HepG2 (cell line): ENCODE data around the gene MLYCD. TPM values are rescaled to one million over a fixed set of nuclear protein-coding genes. Genes with fewer than 3 reads are reported as not detected.
A peak's percentile ranks its signal among the peaks of the same experiment; 100 is the strongest.

Experiments used
- ATAC-seq: fragments of 200-7000 bp; cut with Tn5 transposase; 3 replicates; pipeline ENCODE4 v1.9.1; 2020; ENCODE audit warnings: mild to moderate bottlenecking, moderate library complexity
- BruUV-seq: library from RNA; stranded (reverse); fragments of 400-500 nt; replicated peaks from 2 replicates; lab custom pipeline; 2021; lab: Mats Ljungman, UMichigan
- CTCF ChIA-PET: fragments of 300-600 bp; formaldehyde crosslinking; extraction: SDS; loops from one replicate; lab custom pipeline; 2021; ENCODE audit warnings: low total read pairs, inconsistent platforms, low intra/inter-chr PET ratio; lab: Yijun Ruan, JAX
- POLR2A ChIA-PET: fragments of 350-600 bp; sonication (Branson Sonifier 250); formaldehyde crosslinking; loops from one replicate; lab custom pipeline; 2020; ENCODE audit warnings: antibody characterized with exemption, inconsistent platforms; lab: Yijun Ruan, JAX
- DNase-seq: peaks from one replicate; pipeline ENCODE4 v3.0.0-alpha.2; 2015; ENCODE audit warnings: low spot score
- FAIRE-seq: peaks from 3 replicates; lab custom pipeline; 2011; peaks lifted over from hg19 to GRCh38; lab: Jason Lieb, UNC
- H2AFZ ChIP-seq: one replicate; pipeline ENCODE4 v1.6.1; 2011; ENCODE audit warnings: low read length, inconsistent platforms
- H3K27ac ChIP-seq: fragments of 300-600 bp; 3 replicates; pipeline ENCODE4 v1.8.0; 2011; ENCODE audit warnings: mixed run types, mild to moderate bottlenecking, mixed read lengths, low read length, inconsistent platforms; ENCODE audit not compliant: insufficient read depth; ENCODE audit errors: extremely low read length
- H3K27me3 ChIP-seq, 2 experiments: fragments of 200-600 bp in 1 of 2; 2 replicates in 1 of 2; 3 replicates in 1 of 2; pipeline versions ENCODE4 v1.6.0 to v1.8.0; 2011; ENCODE audit warnings: low read length in 2 of 2, mild to moderate bottlenecking in 2 of 2, moderate library complexity in 2 of 2, inconsistent platforms in 1 of 2; ENCODE audit not compliant: insufficient read depth in 2 of 2, control insufficient read depth in 1 of 2
- H3K36me3 ChIP-seq, 2 experiments: fragments of 200-600 bp in 1 of 2; replicated peaks in 1 of 2; 2 replicates in 1 of 2; 3 replicates in 1 of 2; pipeline versions ENCODE4 v1.5.1 to v1.8.0; 2011; ENCODE audit warnings: low read length in 2 of 2, inconsistent platforms in 1 of 2; ENCODE audit not compliant: insufficient read depth in 2 of 2, control insufficient read depth in 1 of 2
- H3K4me1 ChIP-seq: 2 replicates; pipeline ENCODE4 v1.5.1; 2012; ENCODE audit warnings: low read length, inconsistent platforms; ENCODE audit not compliant: insufficient read depth
- H3K4me2 ChIP-seq: 2 replicates; pipeline ENCODE4 v1.6.0; 2011; ENCODE audit warnings: low read depth, low read length, inconsistent platforms
- H3K4me3 ChIP-seq, 3 experiments: fragments of 200-600 bp in 1 of 3; sonication (generic), shearing (Covaris generic) in 1 of 3; replicated peaks in 1 of 3; 2 replicates each; pipeline ENCODE4 v1.5.1; 2011 to 2016; ENCODE audit warnings: low read length in 3 of 3, inconsistent platforms in 2 of 3, low read depth in 2 of 3, mild to moderate bottlenecking in 2 of 3, control low read depth in 1 of 3, mixed read lengths in 1 of 3; ENCODE audit not compliant: insufficient read depth in 1 of 3
- H3K79me2 ChIP-seq: one replicate; pipeline ENCODE4 v1.6.1; 2011; ENCODE audit warnings: low read length, inconsistent platforms; ENCODE audit not compliant: insufficient read depth
- H3K9ac ChIP-seq: 2 replicates; pipeline ENCODE4 v1.6.0; 2011; ENCODE audit warnings: mild to moderate bottlenecking, low read depth, low read length, inconsistent platforms; ENCODE audit not compliant: insufficient read depth
- H3K9me3 ChIP-seq: 2 replicates; pipeline ENCODE4 v1.5.1; 2012; ENCODE audit warnings: mild to moderate bottlenecking, low read length
- H4K20me1 ChIP-seq: 2 replicates; pipeline ENCODE4 v1.6.0; 2011; ENCODE audit warnings: inconsistent platforms, mild to moderate bottlenecking, low read length, moderate library complexity; ENCODE audit not compliant: insufficient read depth
- GTF3A ChIP-seq: sonication (generic); formaldehyde crosslinking; conservative IDR thresholded peaks from 2 replicates; pipeline ENCODE4 v1.4.0; 2020; ENCODE audit warnings: mild to moderate bottlenecking, missing genetic modification reagents
- JUNB ChIP-seq: sonication (generic); formaldehyde crosslinking; IDR thresholded peaks from 2 replicates; pipeline ENCODE4 v1.8.0; 2022; ENCODE audit warnings: missing genetic modification reagents, mild to moderate bottlenecking, borderline replicate concordance
- KDM6A ChIP-seq: IDR thresholded peaks from 2 replicates; pipeline ENCODE4 v1.6.1; 2016; ENCODE audit warnings: low read depth
- MAFF ChIP-seq: IDR thresholded peaks from 2 replicates; pipeline ENCODE4 v1.6.1; 2011; ENCODE audit warnings: low read depth, low read length, improper control_type of control experiment
- POLR2AphosphoS2 ChIP-seq: IDR thresholded peaks from 2 replicates; pipeline ENCODE4 v1.6.1; 2011; ENCODE audit warnings: low read depth, low read length, improper control_type of control experiment
- PTBP1 ChIP-seq: fragments of 200-400 bp; formaldehyde crosslinking; IDR thresholded peaks from 2 replicates; pipeline ENCODE4 v1.6.1; 2018; ENCODE audit warnings: low read length, low read depth; ENCODE audit not compliant: poor library complexity, severe bottlenecking
- SMC3 ChIP-seq: IDR thresholded peaks from 2 replicates; pipeline ENCODE4 v1.6.1; 2011; ENCODE audit warnings: low read length, improper control_type of control experiment
- TP53 ChIP-seq: sonication (generic); formaldehyde crosslinking; conservative IDR thresholded peaks from 2 replicates; pipeline ENCODE4 v1.4.0; 2020; ENCODE audit warnings: missing genetic modification reagents
- ZBTB33 ChIP-seq: sonication (generic); formaldehyde crosslinking; IDR thresholded peaks from 2 replicates; pipeline ENCODE4 v1.4.0; 2020; ENCODE audit warnings: missing genetic modification reagents
- ZNF17 ChIP-seq: sonication (generic); formaldehyde crosslinking; IDR thresholded peaks from 2 replicates; pipeline ENCODE4 v1.5.0; 2020; ENCODE audit warnings: mild to moderate bottlenecking, missing genetic modification reagents
- ZNF337 ChIP-seq: sonication (generic); formaldehyde crosslinking; IDR thresholded peaks from 2 replicates; pipeline ENCODE4 v1.5.1; 2020; ENCODE audit warnings: missing genetic modification reagents, low read depth, mild to moderate bottlenecking, borderline replicate concordance
- ZNF510 ChIP-seq: sonication (generic); formaldehyde crosslinking; IDR thresholded peaks from 2 replicates; pipeline ENCODE4 v1.4.0; 2020; ENCODE audit warnings: low read depth, mild to moderate bottlenecking, missing genetic modification reagents
- WGBS: methylation state at CpG from one replicate; pipeline ENCODE4 v1.1.6; 2017; ENCODE audit warnings: low lambda C conversion rate; 5-methylcytosine and 5-hydroxymethylcytosine counted together
- in situ Hi-C: cut with HindIII; loops from 2 replicates; pipeline ENCODE4 v1.10.0; 2017; ENCODE audit warnings: low pct_unique_long_range_greater_than_20kb; ENCODE audit not compliant: extremely low pct_ligation_motif_present
- intact Hi-C: fragments of 100-400 bp; cut with micrococcal nuclease; formaldehyde crosslinking; loops from one replicate; pipeline ENCODE4 v1.10.0; 2022; ENCODE audit not compliant: unreplicated experiment
- polyA plus RNA-seq, 8 experiments: library from polyadenylated mRNA; depleted of rRNA in 3 of 8; stranded (reverse) in 7 of 8; unstranded in 1 of 8; fragments of >200 nt; fragmentation: Illumina TruSeq in 4 of 8; extraction: Trizol in 4 of 8; gene quantifications; 2 replicates each; pipeline versions ENCODE4 v1.2.1 to v1.2.3, GENCODE V29; 2011 to 2016; ENCODE audit warnings: low read depth in 4 of 8, missing spikeins in 1 of 8, mixed read lengths in 1 of 8; ENCODE audit not compliant: insufficient read depth in 1 of 8
- total RNA-seq, 5 experiments: library from RNA; depleted of rRNA; stranded (reverse); fragments of >200 nt; fragmentation: Illumina TruSeq; extraction: Trizol; gene quantifications; 2 replicates each; pipeline ENCODE4 v1.2.3, GENCODE V29; 2016; ENCODE audit warnings: low read depth in 1 of 5
- TF ChIP-seq, protein P1 (sequence below), 2 experiments: sonication (generic) in 1 of 2; formaldehyde crosslinking in 1 of 2; IDR thresholded peaks; 2 replicates each; pipeline versions ENCODE4 v1.5.1 to v1.6.1; 2011 to 2020; ENCODE audit warnings: borderline replicate concordance in 1 of 2, low read depth in 1 of 2, low read length in 1 of 2, mild to moderate bottlenecking in 1 of 2, missing genetic modification reagents in 1 of 2, moderate library complexity in 1 of 2
- TF ChIP-seq, protein P2 (sequence below): sonication (generic); formaldehyde crosslinking; IDR thresholded peaks from 2 replicates; pipeline ENCODE4 v1.9.0; 2021; ENCODE audit warnings: missing genetic modification reagents, mild to moderate bottlenecking, borderline replicate concordance
- TF ChIP-seq, protein P3 (sequence below): sonication (generic); formaldehyde crosslinking; IDR thresholded peaks from 2 replicates; pipeline ENCODE4 v1.5.1; 2020; ENCODE audit warnings: missing genetic modification reagents, mild to moderate bottlenecking, borderline replicate concordance

Gene MLYCD
- total and polyA plus RNA-seq, 2 of the 13 experiments (the other 11 are each of a cell fraction or from before 2014, with no cell fraction given), result 1.8 to 4.0 TPM

DNA sequence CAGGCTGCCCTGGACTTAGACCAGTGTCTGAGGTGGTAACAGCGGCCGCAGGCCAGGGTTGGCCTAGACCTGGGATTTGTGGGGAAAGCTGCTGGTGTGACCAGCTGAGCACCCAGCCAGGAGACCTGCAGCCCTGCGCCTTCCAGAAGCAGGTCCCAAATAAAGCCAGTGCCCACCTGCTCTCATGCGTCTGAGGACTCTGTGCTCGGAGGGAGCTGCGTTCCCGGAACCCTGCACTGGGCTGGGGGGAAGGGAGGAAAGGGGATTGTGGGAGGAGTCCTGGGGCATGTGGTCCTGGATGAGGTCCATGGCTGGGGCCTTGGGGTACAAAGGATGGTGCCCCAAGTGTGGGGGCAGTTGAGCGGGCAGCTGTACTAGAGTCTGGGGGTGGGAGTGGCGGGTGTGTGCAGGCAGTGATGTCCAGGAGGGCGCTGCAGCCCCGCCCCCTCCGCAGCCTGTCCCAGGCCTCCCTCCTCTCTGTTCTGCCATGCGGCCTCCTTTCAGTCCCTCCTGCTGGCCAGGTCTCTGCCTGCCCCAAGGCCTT, 67.3 kb downstream of the MLYCD start (continued):
- TF ChIP-seq, protein P1, sequence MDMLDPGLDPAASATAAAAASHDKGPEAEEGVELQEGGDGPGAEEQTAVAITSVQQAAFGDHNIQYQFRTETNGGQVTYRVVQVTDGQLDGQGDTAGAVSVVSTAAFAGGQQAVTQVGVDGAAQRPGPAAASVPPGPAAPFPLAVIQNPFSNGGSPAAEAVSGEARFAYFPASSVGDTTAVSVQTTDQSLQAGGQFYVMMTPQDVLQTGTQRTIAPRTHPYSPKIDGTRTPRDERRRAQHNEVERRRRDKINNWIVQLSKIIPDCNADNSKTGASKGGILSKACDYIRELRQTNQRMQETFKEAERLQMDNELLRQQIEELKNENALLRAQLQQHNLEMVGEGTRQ (IDR thresholded peaks at IDR 0.05; ENCODE audit: low read depth, low read length), result no peak
- TF ChIP-seq, protein P1 (CRISPR knock-in tag; IDR thresholded peaks at IDR 0.05; ENCODE audit: borderline replicate concordance), result no peak
- TF ChIP-seq JUNB (CRISPR knock-in tag), result no peak
- TF ChIP-seq ZNF510 (CRISPR knock-in tag), result no peak
- 0 out of 2 replicates have a peak, but pooled peaks have one; percentile 38 for TF ChIP-seq POLR2AphosphoS2
- TF ChIP-seq SMC3, result no peak

DNA sequence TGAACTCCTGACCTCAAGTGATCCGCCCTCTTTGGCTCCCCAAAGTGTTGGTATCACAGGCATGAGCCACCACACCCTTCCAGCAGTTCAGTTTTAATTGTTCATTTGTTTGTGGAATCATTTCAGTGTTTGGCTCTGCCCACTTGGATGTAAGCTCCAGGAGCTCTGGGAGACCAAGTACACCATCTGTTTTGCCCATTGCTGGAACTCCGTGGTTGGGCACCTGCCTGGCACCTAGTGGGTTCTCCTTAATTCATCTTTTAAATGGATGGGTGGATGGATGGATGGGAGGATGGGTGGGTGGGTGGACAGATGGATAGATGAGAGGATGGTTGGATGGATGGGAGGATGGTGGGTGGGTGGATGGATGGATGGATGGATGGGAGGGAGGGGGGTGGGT, 68.2 kb downstream of the MLYCD start:
- Histone ChIP-seq H3K4me3 (no peak overlapping the region), H4K20me1 (peaks cover 14% of the 10 kb centered on the region; the same call in 1 of the 2 replicates), H3K9me3 (no peaks in the 10 kb centered on the region), H3K27me3 (peaks cover 3 to 19% of the 10 kb centered on the region in 2 experiments; a peak in 4 of 5 replicates), H3K27ac (no peak overlapping the region), H3K9ac (no peak overlapping the region)
- intact Hi-C loops, result no loop called here
- no TSS peak for BruUV-seq
- 92% methylated on average over 2 of the region's 2 CpGs for WGBS
- ATAC-seq (no peak), DNase-seq (no peak)
- ChIA-PET CTCF (interaction anchor here (1.6 kb wide), 1 partner anchor 77 kb away, joined by 7 read pairs; no protein-coding TSS in a partner anchor), POLR2A (no interaction called here)
- TF ChIP-seq TP53 (CRISPR knock-in tag), result no peak
- TF ChIP-seq PTBP1, result no peak
- TF ChIP-seq, protein P2, sequence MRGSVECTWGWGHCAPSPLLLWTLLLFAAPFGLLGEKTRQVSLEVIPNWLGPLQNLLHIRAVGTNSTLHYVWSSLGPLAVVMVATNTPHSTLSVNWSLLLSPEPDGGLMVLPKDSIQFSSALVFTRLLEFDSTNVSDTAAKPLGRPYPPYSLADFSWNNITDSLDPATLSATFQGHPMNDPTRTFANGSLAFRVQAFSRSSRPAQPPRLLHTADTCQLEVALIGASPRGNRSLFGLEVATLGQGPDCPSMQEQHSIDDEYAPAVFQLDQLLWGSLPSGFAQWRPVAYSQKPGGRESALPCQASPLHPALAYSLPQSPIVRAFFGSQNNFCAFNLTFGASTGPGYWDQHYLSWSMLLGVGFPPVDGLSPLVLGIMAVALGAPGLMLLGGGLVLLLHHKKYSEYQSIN (CRISPR knock-in tag), result no peak
- TF ChIP-seq GTF3A (CRISPR knock-in tag), result no peak
- TF ChIP-seq, protein P3, sequence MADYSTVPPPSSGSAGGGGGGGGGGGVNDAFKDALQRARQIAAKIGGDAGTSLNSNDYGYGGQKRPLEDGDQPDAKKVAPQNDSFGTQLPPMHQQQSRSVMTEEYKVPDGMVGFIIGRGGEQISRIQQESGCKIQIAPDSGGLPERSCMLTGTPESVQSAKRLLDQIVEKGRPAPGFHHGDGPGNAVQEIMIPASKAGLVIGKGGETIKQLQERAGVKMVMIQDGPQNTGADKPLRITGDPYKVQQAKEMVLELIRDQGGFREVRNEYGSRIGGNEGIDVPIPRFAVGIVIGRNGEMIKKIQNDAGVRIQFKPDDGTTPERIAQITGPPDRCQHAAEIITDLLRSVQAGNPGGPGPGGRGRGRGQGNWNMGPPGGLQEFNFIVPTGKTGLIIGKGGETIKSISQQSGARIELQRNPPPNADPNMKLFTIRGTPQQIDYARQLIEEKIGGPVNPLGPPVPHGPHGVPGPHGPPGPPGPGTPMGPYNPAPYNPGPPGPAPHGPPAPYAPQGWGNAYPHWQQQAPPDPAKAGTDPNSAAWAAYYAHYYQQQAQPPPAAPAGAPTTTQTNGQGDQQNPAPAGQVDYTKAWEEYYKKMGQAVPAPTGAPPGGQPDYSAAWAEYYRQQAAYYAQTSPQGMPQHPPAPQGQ (CRISPR knock-in tag), result no peak
- TF ChIP-seq ZNF337 (CRISPR knock-in tag), result no peak
- no peak for TF ChIP-seq ZBTB33 (CRISPR knock-in tag)
- TF ChIP-seq KDM6A (CRISPR knock-in tag), result no peak
- no peak for TF ChIP-seq ZNF17
- TF ChIP-seq MAFF, result no peak
- TF ChIP-seq, all 625 proteins: peak for 0
- Histone ChIP-seq H3K4me1 (peaks cover 16% of the 10 kb centered on the region), H3K79me2 (no peaks in the 10 kb centered on the region), H3K4me2 (no peak overlapping the region), H2AFZ (no peak overlapping the region), H3K36me3 (peaks cover 15 to 31% of the 10 kb centered on the region in 2 experiments; a peak in 4 of 5 replicates)
- in situ Hi-C loops, result loop anchor here (25.0 kb wide), 1 partner anchor 220 kb away; the partner anchor contains the start of genes ADAD2 and TAF1C
- FAIRE-seq, result no peak
